HG02571 (cell line): ENCODE results near the gene ZBTB16.

Source experiments
- ATAC-seq: cut with Tn5 transposase; IDR thresholded peaks from one replicate; pipeline ENCODE4 v1.9.1; 2021; ENCODE audit warnings: mild to moderate bottlenecking, moderate library complexity; ENCODE audit not compliant: unreplicated experiment

Gene ZBTB16

DNA sequence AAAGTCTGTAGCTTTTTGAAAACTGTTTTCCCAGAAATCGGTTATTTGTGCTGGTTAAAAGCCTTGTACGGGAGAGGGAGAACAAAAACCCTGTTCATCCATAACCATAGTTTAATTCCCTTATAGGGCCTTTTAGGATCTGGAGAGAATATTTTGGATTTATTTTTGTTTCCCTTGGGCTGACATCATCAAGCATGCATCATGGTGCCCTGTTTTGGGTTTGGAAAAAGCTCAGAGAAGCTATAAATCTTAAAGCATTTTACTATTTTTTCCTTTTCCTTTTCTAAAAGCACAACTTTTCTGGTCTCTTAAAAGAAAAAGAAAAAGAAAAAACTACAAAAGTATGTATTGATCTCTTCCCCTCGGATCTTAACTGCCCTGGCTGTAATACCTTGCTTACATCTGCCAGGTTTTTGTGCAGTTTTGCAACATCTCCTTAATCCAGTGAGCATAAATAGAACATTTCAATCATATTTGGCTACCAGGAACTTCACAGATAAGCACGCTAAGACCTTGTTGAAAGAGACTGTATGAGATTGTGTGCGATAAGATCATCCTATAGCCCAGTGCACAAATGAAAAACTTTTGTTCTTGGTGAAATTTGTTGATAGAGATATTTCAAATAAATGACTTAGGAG, 88.0 kb downstream of the ZBTB16 start:
- no peak for ATAC-seq

- ATAC-seq = no peak
These were observed 88.5 kb downstream of the ZBTB16 start for GRCh38 chr11:114148013-114148382.

DNA sequence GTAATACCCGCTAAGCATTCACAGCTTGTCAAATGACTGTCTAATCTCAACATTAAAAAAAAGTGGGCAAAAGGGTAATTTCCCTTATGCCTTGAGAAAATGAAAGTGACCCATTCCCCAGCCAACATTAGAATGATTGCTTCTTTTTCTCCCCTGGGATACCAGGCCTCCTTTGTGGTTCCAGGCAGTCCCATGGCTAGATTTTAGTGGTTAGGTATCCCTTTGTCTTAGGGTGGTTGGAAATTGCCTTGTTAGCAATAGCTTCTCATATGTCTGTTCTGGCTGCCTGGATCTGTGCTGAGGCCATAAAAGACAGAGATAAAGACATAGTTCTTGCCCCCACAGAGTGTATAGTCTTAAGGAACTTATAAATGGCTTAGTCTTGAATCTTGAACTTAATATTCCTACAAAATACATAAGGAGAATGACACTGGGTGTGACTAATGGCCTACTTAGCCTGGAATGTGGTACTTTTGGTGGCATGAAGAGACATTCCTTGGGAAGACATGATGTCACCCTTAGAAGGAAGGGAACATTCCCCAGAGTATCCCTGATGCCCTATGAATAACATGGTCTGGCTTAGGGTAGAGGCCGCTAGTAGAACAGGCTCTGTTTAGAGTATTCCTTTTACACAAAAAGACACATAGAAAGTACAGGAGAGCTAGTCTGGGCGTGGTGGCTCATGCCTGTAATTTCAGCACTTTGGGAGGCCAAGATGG, 90.3 kb downstream of the ZBTB16 start:
- no peak for ATAC-seq

DNA sequence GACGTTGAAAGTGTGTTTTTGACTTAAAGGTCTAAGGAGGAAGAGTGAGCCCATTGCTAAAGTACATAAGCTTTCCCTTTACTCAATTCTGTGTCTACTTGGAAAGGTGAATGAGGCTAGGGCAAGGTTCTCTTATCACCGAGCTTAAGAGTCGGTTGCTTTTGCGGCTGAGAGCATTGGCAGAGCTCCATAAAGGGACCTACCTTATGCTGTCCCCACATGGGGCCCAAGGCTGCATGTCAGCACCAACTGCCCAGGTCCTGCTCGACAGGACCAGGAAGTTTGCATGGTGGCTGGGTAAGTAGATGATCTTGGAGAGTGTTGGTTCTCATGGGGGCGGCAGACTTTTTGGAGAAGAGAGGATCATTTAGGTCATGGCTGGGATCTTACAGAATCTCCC, 91.2 kb downstream of the ZBTB16 start:
- ATAC-seq = no peak

DNA sequence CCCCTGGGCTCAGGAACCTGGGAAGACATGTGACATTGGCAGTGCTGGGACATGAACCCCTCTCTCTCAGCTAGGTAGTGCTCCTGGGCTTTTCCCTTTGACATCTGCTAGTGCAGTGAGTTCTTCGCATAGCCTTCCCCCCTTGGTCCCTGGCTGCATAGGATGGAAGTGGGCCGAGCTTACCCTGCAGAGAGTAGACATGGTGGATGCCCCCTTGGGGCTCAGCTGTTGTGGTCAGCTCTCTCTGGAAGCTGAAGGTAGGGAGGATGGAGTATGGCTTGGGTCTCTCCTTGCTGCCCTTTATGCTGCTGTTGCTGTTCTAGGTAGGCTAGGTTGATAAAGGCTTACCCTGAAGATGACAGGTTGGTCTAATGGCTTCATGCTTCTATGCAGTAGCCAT, 92.1 kb downstream of the ZBTB16 start:
- ATAC-seq = no peak

GRCh38 chr11:114152162-114152561, 92.7 kb downstream of the ZBTB16 start:
- ATAC-seq = no peak

DNA sequence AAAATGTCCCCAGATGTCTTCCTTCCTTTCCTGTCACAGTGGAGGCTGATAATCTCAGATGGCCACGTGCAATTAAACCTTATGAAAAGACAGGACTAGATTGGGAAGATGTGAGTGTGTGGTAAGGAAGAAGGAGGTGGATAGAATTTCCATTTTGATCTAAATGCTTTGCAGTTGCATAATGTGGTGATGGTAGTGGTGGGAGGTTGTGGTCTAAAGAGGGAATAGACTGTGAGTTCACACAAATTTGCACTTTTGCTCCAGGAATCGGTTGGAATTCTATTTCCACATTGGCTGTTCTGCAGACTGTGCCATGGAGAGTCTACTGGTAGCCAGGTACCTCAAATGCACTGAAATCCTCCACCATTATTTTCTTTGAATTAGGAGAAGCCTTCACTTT, 93.3 kb downstream of the ZBTB16 start:
- no peak for ATAC-seq

GRCh38 chr11:114153224-114153623, 93.7 kb downstream of the ZBTB16 start:
- no peak for ATAC-seq

- ATAC-seq = no peak
These were observed 94.9 kb downstream of the ZBTB16 start for GRCh38 chr11:114154271-114155047.

GRCh38 chr11:114155116-114155515, 95.6 kb downstream of the ZBTB16 start:
- no peak for ATAC-seq

GRCh38 chr11:114156131-114156581, 96.6 kb downstream of the ZBTB16 start:
- ATAC-seq = no peak

DNA sequence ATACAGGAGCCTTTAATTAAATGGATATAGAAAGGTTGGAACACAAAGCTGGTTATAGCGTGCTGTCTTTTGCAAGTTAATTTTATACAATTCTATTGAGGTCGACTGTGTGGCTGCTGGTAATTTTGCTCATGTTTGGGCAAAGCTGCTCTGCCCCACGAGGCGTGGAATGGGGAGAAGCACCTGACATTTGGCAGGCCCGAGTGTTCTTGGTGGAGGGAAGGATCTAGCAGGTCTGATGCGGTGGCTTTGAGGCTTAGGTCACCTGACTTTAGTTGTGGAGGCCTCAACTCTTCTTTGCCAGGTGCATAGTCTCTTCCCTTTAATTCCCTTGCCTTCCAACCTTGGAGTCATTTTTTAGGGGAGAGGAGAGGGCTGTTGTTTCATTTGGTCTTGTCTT, 97.3 kb downstream of the ZBTB16 start:
- ATAC-seq = no peak

GRCh38 chr11:114157476-114158050, 98.1 kb downstream of the ZBTB16 start:
- no peak for ATAC-seq

DNA sequence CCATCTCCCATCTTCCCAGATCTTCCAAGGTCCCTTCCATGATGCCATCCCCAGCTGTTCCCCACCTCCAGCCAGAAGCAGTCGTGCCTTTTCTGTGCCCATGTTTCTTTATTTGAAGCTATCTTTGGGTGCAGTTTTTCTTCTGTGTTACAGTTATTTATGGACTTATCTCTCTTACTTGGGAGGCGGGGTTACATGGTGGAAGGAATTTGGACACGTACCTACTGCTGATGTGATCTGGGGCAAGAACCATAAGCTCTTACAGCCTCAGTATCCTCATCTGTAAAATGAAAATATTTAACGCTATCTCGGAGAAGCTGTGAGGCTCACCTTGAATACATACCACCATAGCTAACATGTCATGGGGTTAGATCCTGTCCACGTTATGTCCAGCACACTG, 98.9 kb downstream of the ZBTB16 start:
- no peak for ATAC-seq

- no peak for ATAC-seq
These were observed 99.4 kb downstream of the ZBTB16 start for GRCh38 chr11:114158886-114159285.

GRCh38 chr11:114159320-114159719, 99.8 kb downstream of the ZBTB16 start:
- ATAC-seq = no peak

DNA sequence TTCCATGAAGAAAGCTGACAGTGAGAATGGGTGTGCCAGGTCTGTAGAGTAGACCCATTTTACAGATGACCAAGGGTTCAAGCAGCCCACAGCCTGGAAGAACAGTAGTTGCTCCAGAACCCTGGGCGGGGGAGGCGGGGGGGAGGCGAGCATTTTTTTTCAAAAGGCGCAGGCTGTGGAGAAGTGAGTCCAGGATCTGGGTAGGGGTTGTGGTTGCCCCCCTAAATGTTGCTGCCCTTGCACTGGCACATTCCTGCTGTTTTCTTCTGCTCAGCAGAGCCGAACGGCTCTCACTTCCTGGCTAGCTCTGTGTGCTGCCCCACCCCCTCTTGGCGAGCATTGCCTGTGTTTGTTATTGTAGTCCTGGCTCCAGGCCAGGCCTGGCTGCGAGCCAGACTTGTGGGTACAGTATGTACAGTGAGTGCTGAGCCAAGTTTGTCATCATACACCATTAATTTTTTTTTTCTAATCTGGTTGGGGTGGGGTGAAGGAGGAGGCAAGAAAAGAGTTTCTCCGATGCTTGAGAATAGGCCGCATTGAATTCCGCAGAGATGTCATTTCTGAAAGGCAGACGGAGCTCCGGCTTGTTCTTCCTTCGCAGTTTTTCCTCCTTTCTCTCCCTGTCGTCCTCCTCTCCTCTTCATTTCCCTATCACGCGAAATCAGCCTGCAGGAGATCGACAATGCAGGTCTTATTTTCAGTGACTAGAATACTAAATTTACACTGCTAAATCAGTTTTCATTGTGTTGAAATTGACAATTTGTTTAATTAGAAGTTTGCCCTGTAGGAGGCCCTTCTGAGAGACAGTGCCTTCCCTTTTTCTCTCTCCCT, 100.5 kb downstream of the ZBTB16 start:
- ATAC-seq = no peak

DNA sequence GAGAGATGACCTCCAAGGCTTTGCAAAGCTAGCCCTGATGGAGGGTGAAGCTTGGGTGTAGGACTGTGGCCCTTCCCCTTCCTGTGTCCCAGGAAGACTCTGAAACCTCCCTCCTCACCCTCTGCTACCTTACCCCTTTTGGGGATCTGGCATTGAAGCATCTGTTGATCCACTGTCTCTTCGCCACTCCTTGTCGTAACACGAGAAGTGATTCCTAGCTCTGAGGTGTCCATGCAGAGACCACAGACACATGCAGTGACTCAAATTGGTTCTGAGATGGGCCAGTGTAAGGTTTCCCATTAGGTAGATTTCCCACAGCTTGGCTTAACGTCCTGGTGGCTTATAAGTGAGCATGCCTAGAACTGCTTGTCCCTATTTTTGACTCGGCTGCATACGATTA, 101.4 kb downstream of the ZBTB16 start:
- ATAC-seq = no peak

DNA sequence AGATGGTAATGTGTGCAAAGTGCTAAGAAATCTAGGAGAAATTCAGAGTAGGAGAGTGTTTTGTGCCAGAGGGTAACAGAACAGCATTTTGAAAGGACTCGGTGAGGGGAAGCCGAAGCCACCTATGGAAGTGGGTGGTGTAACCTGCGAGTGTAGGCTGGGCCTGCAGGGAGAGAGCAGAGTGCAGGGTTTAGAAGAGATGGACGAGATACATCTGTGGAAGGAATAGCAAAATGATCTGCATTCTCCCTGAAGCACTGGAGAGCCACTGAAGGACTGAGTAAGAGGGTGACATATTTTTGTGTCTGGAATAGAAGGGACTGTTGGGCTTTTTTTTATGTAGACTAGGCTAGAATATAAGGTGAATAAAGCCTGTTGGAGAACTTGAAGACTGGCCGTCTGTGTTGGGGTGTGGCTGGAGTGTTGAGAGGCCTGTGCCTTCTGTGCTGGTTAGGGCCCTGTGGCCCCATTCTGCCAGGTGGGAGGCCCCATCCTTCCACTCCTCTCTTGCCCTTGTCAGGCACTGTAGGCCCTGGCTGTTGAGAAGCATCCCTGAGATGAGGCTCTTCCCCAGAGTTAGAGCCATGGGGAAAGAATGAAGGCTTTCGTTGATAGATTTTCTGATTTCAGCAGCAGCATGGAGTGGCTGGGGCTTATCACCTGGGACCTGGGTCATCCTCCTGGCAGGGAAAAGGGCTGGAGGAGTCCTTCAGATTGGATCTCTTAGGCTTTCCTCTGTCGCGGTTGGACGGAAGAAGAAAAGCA, 102.2 kb downstream of the ZBTB16 start:
- ATAC-seq = no peak

DNA sequence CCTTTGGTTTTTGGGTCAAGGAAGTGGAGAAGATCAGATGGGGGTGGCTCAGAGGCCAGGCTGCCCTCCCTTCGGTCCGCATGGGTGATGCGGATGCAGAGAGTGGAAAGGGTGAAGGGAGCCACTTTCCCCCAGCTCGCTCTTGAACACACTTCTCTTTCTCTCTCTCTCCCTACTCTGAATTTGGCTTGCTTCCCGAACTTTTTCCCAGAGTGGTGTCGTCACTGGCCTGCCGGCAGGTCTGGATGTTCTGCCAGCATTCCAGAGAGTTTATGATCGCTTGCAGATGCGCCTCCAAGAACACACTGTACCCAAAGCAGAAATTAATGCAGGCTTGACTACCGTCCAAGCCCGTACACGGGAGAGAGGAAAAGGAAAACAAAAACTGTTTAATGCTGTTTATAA, 103.2 kb downstream of the ZBTB16 start:
- no peak for ATAC-seq
